NK-92 (cell line): ENCODE measurements around the gene CBL.

ENCODE experiments used
- DNase-seq: peaks from one replicate; lab custom pipeline; 2025; ENCODE audit not compliant: unreplicated experiment; lab: John Stamatoyannopoulos, UW

Gene CBL

DNA sequence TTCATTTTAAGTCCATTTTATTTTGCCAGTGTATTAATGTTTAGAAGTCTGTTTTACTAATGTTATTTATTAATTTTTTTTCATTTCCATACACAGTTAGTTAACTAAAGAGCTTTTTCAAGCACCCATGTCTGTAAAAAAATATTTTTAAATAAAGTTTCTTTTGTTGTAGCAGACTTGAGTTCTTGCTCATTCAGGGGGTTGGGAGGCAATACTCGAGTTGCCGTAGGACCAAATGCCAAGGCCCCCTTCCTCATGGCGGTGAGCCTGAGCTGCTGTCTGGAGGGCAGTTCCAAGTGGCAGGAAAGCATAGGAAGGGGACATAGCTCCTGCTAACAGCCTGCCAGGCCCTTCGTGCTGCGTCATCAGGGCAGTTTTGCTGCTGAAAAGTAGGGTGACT, 101.8 kb downstream of the CBL start:
- no peak for DNase-seq

DNA sequence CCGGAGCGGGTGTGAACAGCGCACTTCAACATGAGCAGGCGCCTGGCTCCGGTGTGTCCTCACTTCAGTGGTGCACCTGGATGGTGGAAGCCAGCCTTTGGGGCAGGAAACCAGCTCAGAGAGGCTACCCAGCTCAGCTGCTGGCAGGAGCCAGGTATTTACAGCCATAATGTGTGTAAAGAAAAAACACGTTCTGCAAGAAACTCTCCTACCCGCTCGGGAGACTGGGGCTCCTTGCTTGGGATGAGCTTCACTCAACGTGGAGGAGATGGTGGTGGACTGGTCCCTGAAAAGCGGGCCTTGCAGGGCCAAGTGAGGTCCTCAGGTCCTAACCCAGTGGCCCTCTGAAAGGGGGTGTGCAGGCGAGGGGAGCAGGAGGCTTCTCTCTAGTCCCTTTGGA, 103.3 kb downstream of the CBL start:
- no peak for DNase-seq

DNA sequence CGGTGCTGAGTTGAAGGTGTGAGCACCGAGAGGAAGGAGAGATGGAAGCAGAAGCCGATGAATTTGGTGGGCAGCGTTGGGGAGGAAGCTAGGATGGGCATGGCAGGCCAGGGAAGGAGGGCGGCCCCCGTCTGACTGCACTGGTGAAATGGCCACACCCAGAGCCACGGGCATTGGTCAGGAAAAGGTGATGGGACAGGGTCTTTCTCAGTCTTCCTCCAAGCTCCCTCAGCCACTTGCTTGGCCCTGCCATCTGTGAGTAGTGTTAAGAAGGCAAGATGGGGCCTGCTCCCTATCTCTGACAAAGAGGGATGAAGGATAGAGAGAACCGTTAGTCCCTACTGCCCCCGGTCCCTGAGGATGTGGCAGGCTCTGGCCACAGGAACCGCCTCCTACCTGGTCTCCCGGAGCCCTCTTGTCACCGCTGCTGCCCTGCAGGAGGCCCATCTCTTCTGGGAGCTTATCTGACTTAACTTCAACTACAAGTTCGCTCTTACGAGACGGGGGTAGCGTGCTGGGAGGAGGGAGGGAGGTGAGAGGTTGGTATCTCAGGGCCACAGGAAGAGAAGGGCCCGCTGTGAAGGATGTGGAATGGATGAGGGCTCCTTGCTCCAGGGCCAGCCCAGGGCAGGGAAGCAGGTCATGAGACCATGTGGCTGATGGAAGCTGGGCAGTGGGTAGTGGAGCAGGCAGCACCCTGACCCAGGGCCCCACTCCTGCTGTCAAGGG, 104.0 kb downstream of the CBL start:
- DNase-seq, result no peak

DNA sequence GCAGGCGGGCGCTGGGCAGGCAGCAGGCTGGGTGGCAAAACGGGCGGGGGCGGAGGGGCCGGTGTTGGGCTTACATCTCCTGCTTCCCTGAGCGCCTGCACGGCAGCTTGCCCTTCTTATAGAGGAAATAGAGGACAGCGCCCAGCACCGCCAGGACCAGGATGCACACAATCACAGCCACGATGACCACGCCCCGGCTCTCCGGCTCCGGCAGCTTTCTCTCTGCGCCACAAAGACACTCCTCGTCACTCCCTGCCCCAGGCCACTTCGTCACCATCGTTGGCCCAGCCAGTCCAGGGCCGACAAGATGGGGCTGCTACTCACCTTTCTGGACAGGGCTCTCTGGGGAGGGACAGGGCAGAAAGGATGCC, 104.5 kb downstream of the CBL start:
- no peak for DNase-seq

DNA sequence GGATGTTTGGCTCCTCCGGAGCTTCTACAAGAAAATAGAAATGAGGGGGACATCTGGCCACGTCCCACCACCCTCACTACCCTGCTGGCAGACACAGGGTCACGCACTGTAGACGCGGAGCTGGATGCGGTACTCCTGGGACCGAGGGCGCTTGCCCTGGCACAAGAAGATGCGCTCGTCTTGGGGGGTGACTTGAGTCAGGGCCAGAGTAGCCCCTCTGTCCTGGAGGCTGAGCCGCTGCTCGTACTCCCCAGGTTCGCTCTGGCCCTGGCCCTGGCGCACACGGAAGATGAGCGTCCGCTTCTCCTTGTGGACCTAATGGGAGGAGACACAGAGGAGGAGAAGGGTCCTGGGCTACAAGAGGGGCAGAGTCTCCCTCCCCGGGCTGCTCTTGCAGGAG, 108.6 kb downstream of the CBL start:
- no peak for DNase-seq

DNA sequence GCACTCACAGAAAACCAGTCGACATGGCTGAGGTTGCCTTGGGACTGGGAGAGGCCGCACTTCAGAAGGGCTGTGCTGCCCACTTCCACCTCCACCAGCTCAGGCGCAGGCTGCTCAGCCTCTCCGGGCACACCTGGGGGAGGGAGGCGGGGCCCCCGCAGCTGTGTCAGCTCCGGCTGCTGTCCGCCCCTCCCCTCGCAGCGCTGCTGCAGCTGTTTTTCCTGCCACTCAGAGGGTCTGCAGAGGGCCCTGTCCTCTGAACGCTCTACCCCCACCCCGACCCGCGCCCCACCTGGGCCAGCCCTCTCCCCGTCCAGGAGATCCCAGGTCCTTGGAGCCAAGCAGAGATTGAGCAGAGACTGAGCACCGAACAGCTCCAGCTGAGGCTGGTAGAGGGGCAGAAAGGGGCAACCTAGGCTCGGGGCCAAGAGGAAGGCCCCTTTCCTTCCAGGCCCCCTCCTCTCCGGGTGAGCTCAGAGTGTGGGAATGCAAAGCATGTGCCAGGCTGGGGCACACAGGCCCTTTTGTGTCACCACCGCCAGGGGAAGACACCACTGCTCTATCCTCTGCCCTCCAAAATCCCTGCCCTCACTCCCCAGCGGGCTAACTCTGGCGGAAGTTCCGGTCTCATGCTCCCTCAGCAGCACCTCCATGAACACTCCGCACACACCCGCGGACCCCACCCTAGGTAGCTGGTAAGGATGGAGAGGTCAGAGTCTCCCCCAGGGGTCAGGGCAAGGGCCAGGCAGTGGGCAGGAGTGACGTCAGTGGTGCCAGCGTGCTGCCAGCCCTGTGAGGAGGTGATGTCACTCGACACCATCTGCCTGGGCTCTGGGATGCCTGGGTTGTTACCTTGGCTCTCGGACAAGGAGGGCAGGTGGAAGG, 109.2 kb downstream of the CBL start:
- DNase-seq, result no peak

DNA sequence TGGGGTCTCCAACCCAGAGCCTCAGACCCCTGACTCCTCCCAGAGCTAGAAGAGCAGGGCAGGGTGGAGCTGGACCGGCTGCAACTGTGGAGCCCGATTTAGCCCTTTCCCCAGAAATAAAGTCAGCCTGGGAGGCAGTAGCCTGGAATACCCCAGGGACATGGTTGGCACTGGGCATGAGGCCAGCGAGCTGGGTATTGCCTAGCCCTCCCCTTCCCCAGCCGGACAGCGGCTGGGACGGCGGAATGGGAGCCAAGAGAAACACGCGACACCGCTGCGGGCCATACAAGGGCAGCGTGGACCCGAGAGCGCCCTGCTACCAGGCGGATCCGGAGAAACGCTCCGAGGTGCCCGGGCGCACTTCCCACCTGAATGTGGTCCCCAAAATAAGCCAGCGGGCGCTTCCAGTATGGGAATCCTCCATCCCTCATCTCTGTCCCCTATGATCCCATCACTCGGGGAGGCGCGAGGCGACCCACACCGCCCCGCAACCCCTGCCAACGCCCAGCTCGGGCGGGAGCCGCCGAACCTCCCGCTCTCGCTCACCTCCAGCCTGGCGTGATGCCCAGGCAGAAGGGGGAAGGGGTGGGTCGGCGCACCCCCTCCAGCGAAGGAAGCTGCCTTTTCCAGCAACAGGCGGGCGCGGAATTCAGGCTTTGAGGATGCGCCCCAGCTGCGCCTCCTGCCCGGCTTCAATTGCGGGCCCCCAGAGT, 110.0 kb downstream of the CBL start:
- no peak for DNase-seq

DNA sequence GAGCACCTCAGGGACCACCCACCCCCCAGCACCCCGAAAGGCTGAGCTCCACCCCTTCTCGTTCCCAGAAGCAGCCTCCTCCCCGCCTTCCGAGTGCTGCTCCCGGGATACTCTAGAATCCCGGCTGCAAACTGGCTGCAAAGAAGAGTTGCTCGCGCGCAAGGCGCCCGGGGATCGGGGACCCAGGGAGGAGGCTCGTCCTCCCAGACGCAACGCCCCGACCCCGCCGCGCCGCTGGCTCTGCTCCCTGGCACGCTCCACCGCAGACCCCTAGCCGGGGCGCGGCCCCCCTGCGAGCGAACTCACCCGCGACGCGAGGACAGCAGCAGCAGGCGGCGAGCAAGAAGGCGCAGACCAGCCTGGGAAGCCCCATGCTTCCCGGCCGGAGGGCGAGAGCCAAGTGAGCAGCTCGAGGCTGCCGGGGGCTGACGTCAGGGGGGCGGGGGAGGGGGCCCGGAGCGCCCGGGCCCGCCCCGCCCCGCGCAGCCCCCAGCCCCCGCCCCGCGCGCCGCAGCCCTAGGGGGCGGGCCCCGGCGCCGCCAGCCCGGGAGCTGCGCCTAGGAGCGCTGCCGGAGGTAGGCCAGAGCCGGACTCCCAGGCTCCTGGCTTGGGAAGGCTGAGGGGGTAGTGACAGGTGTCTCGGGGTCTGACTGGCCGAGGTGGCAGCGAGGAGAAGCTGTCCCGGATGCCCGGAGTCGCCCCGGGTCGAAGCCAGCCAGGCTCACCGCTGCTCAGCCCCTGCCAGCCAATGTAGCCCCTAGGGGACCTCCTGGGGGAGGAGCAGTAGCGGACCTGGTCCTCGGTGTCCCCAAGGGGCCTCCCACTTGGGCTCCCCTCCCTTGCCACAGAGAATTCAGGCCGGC, 110.8 kb downstream of the CBL start, which contains the start of gene MCAM:
MCAM (minus strand) TSS at position 402 of the 863 bp plus-strand sequence; CDS start at position 373, 29 bp downstream.
- no peak for DNase-seq

DNA sequence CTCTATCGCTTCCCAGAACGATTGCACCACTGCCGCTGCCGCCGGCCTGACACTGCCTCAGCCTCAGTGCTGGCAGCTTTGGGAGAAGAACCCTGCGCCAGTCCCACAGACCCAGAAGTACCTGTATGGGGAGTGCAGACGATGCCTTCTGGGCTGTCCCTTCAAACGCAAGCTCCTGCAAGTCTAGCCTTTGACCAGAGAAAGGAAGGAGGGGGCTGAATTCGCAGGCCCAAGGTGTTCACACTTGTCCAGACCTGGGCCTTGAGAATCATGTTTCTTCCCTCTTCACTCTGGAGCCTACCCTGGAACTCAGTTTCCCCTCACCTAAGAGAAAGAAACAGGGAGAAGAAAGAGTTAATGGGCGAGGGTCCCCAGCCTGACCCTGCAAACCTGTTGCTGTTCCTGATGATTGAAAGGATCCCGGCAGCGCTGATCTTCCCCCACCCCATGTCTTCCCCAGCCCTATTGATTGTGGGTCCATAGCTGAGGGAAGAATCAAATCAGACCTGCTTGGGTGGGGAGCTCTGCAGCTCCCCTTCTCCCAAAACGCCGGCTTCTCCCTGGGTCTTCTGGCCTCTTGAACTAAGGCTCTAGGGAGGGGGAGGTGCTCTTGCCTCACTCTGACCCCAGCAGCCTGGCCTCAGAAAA, 111.6 kb downstream of the CBL start:
- no peak for DNase-seq

DNA sequence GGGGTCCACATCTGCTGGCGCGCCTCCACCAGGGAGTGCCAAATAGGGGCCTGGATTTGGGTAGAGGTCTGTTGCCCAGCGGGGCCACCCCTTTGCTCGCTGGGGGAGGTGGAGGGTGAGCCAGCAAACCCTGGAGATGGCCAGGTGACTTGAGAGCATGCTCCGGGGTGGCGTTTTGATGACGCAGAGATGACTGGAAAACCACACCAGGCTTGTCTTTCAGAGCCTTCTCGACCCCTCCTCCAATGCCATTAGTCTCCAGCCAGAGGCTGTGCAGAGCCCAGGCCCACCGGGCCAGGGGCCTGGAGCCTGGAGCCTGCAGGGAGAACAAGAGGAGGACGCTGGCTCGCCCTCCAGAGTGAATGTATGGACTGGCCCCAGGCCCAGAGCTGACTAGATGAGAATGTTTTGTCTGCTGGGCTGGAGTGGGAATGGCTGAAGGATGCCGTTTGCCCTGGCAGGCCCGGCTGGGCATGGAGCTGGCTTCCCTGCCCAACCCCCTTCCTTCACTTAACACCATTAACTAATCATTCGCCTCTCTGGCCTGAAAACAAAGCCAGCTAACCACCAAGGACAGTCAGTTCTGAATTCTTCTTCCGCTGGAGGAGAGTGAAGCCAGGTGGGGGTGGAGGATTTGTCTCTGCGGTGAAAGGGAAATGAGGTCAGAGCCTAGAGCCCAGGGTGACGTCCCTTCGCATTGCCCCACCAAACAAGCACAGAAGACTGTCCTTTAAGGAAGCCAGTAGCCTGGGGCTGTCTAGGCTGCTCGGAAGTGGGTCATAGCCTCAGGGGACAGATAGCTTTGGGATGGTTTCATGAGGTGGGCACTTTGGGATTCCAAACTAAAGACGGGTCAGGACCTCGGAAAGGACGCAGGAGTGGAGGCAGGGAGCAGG, 112.3 kb downstream of the CBL start:
- DNase-seq, result no peak

DNA sequence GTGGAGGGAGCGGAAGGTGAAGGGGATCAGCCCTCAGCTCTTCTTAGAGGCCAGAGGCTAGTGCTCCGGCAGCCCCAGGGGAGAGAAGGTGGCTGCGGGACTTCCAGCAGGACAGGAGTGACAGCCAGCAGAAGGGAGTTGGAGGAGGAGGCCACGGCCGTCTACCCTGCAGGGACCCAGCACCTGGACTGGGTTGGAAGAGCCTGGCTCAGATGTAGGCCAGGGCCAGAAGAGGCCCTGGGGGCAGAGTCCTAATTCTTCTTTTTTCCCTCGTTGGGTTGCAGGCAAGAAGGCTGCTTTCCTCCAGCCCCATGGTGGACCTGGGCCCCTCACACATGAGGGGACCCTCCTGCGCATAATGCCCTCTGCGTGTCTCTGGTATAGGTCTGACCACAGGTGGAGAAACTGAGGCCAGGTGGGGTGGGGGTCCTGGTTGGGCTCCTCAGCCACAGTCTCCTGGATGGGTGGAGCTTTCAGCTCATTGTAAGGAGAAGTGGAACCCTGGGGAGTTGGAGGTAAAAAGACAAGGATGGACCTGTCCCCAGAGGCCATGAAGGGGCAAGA, 113.1 kb downstream of the CBL start:
- no peak for DNase-seq

DNA sequence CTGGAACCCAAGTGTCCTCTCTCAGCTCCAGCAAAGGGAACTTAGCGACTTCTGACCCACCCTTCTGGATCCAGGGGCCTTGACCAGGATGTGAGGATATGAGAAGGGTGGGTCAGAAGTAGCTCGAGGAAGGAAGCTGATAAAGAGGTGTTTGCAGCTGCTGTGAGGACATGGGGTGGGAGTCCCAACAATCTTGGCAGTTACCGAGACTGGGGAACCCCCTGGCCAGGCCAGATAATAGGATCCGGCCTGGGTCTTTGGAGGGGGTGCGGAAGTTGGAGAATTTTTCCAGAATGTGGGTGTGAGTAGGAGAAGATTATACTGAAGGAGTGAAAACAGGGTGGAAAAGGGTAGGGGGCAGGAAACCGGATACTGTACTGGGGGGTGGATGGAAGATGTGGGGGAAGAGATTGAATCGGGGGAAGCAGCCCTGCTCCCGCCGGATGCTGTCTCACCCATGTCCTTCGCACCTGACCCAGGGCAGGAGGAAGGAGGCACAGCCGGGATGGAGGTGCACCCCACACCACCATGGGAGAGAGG, 113.6 kb downstream of the CBL start:
- DNase-seq, result no peak

DNA sequence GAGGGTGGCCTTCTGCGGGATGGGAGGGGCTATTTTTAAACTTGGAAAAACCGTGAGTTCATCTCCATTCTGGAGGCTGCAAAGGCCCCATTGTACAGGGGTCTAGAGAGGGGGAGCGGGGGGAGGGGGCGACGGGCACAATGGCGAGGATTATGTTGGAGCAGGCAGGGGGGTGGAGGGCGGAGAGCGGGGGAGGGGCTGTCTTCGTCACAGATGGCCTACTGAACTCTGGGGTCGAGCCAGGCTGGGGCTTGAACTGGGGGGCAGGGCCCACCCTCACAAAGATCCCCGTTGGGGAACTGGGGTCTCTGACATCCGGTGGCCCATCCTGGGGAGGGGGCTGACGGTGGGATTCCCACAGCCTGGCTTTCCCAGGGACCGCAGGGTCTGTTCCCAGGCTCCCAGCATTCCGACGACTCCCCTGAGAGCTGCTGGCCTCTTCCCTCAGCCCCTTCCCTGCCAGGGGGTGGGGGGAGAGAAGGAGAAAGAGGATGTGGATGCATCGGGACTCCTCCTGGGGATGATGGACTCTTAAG, 114.2 kb downstream of the CBL start:
- DNase-seq, result no peak

DNA sequence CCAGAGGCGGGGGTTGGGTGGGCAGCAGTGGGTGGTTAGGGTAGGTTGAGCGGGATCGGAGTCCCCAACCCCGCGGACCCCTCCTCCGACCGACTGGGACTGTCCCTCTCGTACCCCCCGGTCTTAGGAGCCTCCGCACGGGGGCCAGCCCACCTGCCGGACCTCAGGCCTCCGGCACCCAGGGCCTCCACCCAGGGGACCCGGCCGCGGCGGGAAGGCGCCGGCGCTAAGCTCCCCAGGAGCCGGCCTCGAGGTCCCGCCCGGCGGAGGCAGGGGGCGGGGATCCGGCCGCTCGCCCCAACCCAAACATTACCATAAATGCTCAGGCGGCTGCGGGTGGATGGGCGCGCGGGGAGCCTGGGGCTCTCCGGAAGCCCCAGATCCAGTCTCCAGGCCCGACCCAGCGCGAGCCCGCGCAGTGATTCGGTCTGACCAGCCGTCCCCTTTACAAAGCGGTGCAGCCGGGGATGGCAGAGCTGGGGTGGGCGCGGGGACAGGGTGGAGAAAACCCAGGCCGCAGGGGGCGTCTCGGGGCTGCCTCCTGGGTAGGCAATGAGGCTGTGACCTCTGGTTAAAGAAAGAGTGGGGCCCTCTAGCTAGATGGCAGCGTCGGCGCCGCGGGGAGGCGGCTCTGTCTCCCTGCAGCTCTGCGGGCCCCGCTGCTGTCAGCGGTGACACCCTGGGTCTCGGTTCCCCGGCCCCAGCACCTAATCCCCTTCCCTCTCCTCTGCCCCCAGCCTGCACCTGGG, 114.8 kb downstream of the CBL start:
- no peak for DNase-seq

DNA sequence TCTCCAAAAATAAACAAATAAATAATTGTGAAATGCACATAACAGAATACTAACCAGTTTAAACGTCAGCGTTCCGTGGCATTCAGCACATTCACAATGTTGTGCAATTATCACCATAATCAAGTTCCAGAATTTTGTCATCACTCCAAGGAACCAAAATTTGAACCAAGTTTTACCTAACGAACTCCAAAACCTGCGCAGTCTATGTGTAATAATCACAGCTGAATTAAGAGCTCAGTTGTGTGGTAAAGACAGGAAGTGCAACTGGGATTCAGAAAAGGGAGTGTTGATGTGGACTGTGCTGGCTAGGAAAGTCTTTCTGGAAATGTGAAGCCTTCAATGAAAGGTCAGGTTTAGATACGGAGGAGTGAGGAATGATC, 116.2 kb downstream of the CBL start:
- no peak for DNase-seq

DNA sequence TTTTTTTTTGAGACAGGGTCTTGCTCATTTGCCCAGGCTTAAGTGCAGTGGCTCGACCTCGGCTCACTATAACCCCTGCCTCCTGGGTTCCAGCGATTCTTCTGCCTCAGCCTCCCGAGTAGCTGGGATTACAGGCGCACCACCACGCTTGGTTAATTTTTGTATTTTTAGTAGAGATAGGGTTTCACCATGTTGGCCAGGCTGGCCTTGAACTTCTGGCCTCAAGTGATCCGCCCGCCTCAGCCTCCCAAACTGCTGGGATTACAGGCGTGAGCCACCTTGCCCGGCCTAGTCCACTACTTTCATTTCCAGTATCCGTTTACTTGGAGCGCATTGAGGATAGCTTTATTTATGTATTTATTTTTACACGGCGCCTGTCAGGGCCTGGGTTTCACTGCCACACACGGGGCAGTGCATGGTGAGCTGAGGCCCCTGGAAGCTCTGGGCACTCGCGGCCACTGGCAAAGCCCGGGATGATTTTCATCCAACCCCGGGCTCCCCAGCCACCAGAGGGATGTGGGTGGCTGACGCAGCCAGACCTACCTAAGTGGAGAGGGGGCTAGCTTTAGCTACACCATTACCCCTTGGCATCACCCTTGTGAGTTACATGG, 116.9 kb downstream of the CBL start:
- no peak for DNase-seq

DNA sequence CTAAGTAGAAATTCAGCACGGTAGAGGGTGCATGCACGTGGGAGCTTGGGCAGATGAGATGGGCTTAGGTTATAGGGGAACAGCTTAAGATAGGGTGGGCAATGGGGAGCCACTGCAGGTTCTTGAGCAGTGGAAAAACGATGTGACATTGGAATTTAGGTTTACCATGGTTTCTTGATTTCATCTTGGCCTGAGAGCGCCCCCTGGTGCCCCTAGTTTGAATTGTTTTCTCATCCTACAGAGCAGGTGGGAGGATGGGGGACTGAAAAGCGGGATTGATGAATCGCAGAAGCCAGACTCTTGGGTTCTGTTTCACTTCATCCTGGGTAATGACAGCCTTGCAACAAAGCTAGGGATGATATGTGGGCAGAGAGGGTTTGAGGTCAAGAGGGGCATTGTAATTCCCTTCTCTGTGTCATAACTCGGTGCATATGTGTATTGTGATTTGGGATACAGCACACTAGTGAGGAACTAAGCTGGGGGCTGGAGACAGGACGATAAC, 117.4 kb downstream of the CBL start:
- DNase-seq, result no peak
